ENCODE data around the gene RNU5D-1. TPM values are rescaled to one million over a fixed set of nuclear protein-coding genes. Genes with fewer than 3 reads are reported as not detected.

Gene RNU5D-1
- total and polyA plus RNA-seq, 2 of the 13 experiments (the other 11 are each of a cell fraction or from before 2014, with no cell fraction given): 165 TPM; not detected in 1

GRCh38 chr1:44721485-44722361, 9.2 kb downstream of the RNU5D-1 start (continued):
- TF ChIP-seq HBP1 (CRISPR knock-in tag; IDR thresholded peaks at IDR 0.05; ENCODE audit: low read depth) (no peak), GMEB1 (CRISPR knock-in tag; IDR thresholded peaks at IDR 0.05; ENCODE audit: borderline replicate concordance) (peak; percentile 67; the same call in 1 of the 2 replicates), CENPX (CRISPR knock-in tag; IDR thresholded peaks at IDR 0.05) (no peak), SSRP1 (CRISPR knock-in tag; IDR thresholded peaks at IDR 0.05) (peak; percentile 75; the same call in 1 of the 2 replicates), ZNF512B (CRISPR knock-in tag; IDR thresholded peaks at IDR 0.05; ENCODE audit: borderline replicate concordance) (peak; percentile 59; the same call in 1 of the 2 replicates), THAP11 (CRISPR knock-in tag; IDR thresholded peaks at IDR 0.05) (peak; percentile 68; the same call in 1 of the 2 replicates), ZNF205 (CRISPR knock-in tag; IDR thresholded peaks at IDR 0.05) (peak; percentile 75; the same call in 1 of the 2 replicates), ZNF160 (CRISPR knock-in tag; IDR thresholded peaks at IDR 0.05) (peak; percentile 74; the same call in 1 of the 2 replicates), BRD4 (CRISPR knock-in tag; IDR thresholded peaks at IDR 0.05) (no peak), THAP9 (CRISPR knock-in tag; IDR thresholded peaks at IDR 0.05; ENCODE audit: borderline replicate concordance) (no peak), ZNF704 (CRISPR knock-in tag; IDR thresholded peaks at IDR 0.05; ENCODE audit: borderline replicate concordance) (no peak), HHEX (CRISPR knock-in tag; IDR thresholded peaks at IDR 0.05) (no peak), ZKSCAN1 (IDR thresholded peaks at IDR 0.05; ENCODE audit: low read length) (peak; percentile 61), ZNF546 (CRISPR knock-in tag; conservative IDR thresholded peaks at IDR 0.05) (0 out of 2 replicates have a peak, but pooled peaks have one; percentile 56), IKZF4 (CRISPR knock-in tag; IDR thresholded peaks at IDR 0.05; ENCODE audit: borderline replicate concordance, low read depth, not compliant biosample characterization) (no peak), ZNF644 (CRISPR knock-in tag; IDR thresholded peaks at IDR 0.05; ENCODE audit: low read depth) (no peak; the same call in 1 of the 2 replicates)

Measured in HepG2 (cell line).